Measurements from ENCODE around the gene SLC34A3. TPM values are rescaled to one million over a fixed set of nuclear protein-coding genes. Genes with fewer than 3 reads are reported as not detected.
"Not testable (repeated sequence)": the region's sequence is repeated elsewhere in the genome, so short reads cannot be mapped to it uniquely, and the experiment has no call there.

The SLC34A3 gene
- total RNA-seq, 1 donor from 2014 or later = not detected

- no peak for DNase-seq (ENCODE audit: low read depth, low spot score)
These were observed 11.0 kb downstream of the SLC34A3 start for GRCh38 chr9:137241490-137242268.

- DNase-seq (ENCODE audit: low read depth, low spot score) = no peak
These were observed 11.8 kb downstream of the SLC34A3 start for GRCh38 chr9:137242269-137243203.

GRCh38 chr9:137243266-137243625, 12.5 kb downstream of the SLC34A3 start:
- DNase-seq (ENCODE audit: low read depth, low spot score) = not testable (repeated sequence)

GRCh38 chr9:137243626-137244485, 13.2 kb downstream of the SLC34A3 start:
- DNase-seq (ENCODE audit: low read depth, low spot score) = no peak

GRCh38 chr9:137244486-137245449, 14.1 kb downstream of the SLC34A3 start:
- no peak for DNase-seq (ENCODE audit: low read depth, low spot score)

GRCh38 chr9:137245450-137246421, 15.0 kb downstream of the SLC34A3 start:
- no peak for DNase-seq (ENCODE audit: low read depth, low spot score)

GRCh38 chr9:137247135-137247915, 16.6 kb downstream of the SLC34A3 start:
- no peak for DNase-seq (ENCODE audit: low read depth, low spot score)

- no peak for DNase-seq (ENCODE audit: low read depth, low spot score)
These were observed 17.1 kb downstream of the SLC34A3 start for GRCh38 chr9:137247916-137248175.

GRCh38 chr9:137250329-137251193, 19.9 kb downstream of the SLC34A3 start:
- DNase-seq (ENCODE audit: low read depth, low spot score) = no peak

- no peak for DNase-seq (ENCODE audit: low read depth, low spot score)
These were observed 20.4 kb downstream of the SLC34A3 start, which contains the start of gene STPG3 for GRCh38 chr9:137251194-137251461. TSS of gene STPG3 (plus strand) at chr9:137251286. CDS start at chr9:137251287, 1 bp downstream.

- DNase-seq (ENCODE audit: low read depth, low spot score) = no peak
These were observed 21.0 kb downstream of the SLC34A3 start for GRCh38 chr9:137251490-137252268.

- no peak for DNase-seq (ENCODE audit: low read depth, low spot score)
These were observed 22.1 kb downstream of the SLC34A3 start for GRCh38 chr9:137252555-137253506.

- DNase-seq (ENCODE audit: low read depth, low spot score) = no peak
These were observed 23.3 kb downstream of the SLC34A3 start for GRCh38 chr9:137253717-137254623.

- DNase-seq (ENCODE audit: low read depth, low spot score) = no peak
These were observed 24.1 kb downstream of the SLC34A3 start, which contains the start of gene NELFB for GRCh38 chr9:137254624-137255447. TSS of gene NELFB (plus strand) at chr9:137255327.

Data from pulmonary artery endothelial cell (primary cell).